Left lobe of liver (tissue), 2 donors: ENCODE measurements around the gene CRYBA2. TPM values are rescaled to one million over a fixed set of nuclear protein-coding genes. Genes with fewer than 3 reads are reported as not detected.

Experiments used
- ATAC-seq: fragments of 200-7000 bp; cut with Tn5 transposase; one replicate; pipeline ENCODE4 v1.9.1; 2020; ENCODE audit warnings: mild to moderate bottlenecking, moderate library complexity
- DNase-seq: peaks from one replicate; pipeline ENCODE4 v3.0.0-alpha.2; 2020; ENCODE audit warnings: low spot score
- total RNA-seq: library from RNA; stranded (reverse); gene quantifications from one replicate; pipeline ENCODE4 v1.2.1, GENCODE V29; 2021
- donor health status: DM: no; HTN: no; CAD: no; lungs with moderate emphysema.
- donor health status: DM: no; HTN: yes; CAD: no.

The CRYBA2 gene
- total RNA-seq, 1 donor from 2014 or later, result not detected

DNA sequence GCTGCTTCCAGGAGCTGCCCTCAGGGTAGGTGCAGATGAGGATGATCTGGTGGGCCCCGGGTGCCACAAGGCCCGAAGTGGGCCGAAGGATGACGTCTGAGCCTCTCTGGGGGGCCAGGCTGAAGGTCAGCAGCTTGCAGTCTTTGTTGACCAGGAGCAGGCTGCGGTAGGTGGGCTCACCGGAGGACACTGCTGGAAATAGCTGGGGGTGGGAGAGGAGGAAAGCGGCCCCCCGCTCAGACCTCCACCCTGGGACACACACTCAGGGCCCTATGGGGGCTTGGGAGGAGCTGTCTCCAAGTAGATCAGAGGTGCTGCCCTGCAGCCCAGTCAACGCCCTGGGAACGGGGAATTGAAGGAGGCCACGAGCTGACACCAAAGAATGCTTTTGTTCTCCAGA, 30.8 kb upstream of the CRYBA2 start:
- ATAC-seq (no peak), DNase-seq (no peak)

DNA sequence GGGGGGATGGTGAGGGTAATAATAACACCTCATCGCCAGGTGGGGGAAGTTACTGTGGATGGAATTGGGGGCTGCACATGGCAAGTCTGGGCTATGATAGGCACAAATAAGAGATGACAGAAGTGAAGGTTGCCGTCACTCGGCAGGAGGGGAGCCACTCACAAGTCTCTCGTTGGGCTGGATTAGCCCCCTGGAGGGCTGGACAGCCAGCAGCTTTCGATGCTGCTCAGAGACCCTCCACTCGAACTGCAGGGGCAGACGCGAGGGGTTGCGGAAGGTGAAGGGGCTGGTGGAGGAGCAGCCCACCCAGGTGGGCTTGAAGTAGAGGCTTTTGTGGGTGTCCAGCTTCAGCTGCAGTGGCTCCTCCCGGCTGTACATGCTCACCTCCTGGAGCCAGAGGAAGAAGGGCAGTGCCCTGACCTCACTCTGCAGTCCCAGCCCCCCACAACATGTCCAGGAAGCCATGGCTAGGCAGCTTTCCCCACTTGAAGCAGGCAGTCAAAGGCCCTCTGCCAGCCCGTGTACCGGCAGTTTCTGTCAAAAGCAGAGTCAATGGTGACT, 29.9 kb upstream of the CRYBA2 start:
- DNase-seq (no peak), ATAC-seq (no peak)

DNA sequence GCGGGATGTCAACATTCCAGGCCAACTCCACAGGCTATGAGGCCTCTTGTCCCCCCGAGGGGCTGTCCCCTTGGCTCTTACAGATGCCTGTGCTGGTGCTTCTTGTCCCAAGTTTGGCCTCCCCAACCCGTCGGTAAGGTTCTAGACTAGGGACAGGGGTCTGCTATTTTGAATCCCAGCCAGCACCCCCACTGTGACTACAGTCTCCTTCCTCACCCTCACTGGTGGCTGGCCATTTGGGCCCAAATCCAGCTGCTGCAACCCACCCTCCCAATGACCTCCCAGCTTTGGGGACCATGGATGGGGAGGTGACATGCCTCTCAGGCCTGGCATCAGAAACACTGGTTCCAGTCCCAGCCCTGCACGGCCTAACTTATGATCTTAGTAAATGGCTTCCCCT, 29.4 kb upstream of the CRYBA2 start:
- ATAC-seq (no peak), DNase-seq (no peak)

DNA sequence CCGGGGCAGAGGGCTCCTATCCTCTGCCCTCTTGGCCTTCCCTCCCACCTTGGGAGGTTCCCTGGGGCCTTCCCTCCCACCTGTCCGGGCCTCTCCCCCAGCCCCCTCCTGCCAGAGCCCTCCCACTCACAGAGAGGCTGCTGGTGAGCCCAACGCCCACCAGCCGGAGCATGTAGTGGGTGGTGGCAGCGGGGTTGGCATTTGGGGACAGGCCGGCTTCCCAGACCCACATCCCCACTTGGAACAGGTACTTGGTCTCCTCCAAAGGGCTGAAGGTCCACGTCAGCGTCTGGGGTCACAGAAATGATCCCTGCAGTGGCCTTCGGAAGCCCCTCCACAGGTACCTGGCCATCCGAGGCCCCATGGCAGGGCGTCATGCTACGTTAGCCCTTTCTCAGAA, 28.8 kb upstream of the CRYBA2 start:
- DNase-seq, result no peak
- ATAC-seq, result no peak

DNA sequence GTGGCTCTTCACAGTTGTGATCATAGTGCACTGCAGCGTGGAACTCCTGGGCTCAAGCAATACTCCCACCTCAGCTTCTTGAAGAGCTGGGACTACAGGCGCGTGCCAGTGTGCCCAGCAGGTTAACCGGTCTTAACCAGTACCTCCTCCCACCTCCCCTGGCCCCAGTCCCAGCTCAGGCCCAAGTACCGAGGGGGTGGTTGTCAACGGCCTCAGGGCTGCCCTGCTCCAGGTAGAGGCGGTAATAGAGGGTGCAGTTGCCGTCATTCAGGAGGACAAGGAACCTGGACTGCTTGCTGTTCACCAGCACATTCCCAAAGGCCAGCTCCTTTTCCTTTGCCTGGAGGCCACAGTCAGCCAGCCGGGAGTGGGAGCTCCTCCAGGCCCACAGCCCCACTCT, 28.4 kb upstream of the CRYBA2 start:
- ATAC-seq (no peak), DNase-seq (no peak)

DNA sequence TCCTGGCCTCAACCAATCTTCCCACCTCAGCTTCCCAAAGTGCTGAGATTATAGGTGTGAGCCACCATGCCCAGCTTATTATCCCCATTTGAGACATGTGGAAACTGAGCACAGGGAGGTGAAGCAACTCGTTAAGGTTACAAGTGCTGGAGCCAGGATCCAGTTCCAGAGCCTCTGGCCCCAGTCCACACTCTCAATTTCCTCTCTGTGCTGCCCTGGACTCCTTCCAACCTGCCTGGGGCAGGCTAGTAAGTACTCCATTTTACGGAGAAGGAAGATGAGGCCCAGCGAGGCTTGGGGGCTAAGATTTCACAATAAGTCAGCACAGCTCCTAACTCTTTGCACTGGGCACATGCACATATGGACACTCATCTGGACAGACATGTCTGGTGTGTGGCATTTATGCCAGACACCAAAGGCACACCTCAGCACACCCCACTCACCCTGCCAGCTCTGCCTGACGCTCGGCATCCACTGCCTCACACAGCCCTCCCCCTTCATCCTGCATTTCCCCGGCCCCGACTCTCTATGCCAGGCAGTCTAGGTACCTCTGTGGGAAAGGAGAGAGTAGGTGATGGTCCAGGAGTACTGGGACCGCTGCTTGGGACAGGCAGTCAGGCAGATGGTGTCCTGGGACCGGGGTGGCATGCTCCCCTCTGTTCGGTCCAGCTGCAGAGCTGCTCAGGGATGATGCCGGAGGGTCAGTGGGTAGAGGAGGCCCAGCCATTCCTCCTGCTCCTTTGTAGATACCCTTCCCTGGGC, 27.6 kb upstream of the CRYBA2 start:
- no peak for ATAC-seq
- no peak for DNase-seq

DNA sequence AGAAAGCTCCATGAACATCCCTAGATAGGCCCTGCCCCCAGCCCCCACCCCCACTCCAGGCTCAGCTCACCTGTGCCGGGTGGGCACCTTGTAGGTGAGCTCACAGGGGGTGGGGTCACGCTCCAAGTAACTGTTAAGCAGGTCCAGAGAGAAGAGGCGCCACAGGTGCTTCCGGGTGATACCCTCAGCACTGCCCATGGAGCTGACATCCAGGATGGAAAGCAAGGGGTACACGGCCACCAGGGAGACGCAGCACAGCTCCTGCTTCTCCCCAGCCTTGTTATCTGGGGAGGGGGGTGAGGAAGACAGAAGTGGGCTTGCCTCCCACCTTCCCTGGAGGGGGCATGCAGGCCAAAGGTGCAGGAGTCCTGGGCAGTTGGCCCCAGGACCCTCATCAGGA, 26.2 kb upstream of the CRYBA2 start:
- DNase-seq (no peak), ATAC-seq (no peak)

DNA sequence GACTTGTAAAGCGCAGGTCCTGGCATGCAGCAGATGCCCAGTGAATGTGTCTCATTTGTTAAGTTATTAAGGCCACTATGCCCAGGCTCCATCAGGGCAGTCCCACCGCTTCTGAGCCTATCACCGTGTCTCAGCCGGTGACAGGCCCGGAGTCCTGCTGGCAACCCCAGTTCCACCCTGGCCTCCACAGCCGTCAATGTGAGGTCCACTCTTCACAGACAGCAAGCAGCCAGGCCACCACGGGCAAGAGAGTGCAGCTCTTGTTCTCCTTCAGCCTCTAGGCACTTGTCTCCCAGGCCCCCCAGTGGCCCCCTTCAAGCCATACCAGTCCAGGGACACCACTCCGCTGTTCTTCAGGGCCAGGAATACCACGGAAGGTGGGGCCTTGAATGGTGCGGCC, 25.5 kb upstream of the CRYBA2 start:
- no peak for DNase-seq
- no peak for ATAC-seq

DNA sequence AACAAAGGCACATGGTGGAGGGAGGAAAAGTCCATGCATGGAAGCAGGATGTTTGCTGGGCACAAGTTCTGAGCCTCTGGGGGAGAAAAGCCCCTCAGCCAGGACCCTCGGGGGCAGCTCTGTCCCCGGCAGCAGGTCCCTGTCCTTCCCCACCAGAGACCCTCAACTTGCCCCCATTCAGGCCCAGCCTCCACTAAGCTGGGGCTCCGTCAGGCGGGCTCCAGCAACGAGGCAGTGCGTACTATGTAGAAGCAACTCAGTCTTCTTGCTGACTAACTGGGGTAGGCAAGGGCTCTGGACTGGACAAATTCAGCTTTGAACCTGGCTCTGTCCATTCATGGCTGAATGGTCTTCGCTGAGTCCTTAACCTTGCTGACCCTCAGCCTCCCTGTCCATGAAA, 25.1 kb upstream of the CRYBA2 start:
- ATAC-seq, result no peak
- no peak for DNase-seq

DNA sequence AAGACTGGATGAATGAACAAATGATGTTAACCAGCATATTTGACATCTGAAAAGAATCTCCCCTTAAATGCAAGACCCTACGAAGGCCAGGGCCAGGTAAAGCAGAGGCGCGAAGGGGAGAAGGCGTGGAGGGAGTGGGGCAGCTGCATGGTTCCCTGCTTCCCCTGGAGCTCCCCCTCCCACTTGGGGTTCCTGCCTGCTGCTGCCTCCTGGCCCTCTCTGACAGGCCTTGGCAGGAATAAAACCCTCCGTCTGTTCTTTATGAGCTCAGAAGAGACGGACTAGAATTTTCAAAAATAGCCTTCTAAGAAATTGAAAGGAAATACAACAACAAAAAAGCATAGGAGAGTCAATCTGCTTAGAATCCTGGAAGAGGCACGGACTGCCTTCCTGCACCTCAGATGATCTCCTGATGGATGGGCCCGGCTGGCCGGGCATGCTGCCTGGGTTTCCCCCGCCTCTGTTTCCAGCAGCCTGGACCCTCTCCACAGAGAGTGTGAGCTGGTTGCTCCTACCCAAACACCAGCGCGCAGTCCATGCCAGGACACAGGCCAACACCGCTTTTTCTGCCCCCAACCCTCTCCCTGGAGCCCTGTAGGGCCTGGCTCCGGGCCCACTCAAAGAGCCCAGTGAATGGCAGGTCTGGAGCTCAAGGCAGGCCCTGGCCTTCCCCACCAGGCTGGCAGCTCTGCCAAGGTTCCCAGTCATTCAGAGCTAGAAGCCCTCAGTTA, 24.1 kb upstream of the CRYBA2 start:
- ATAC-seq (no peak), DNase-seq (no peak)

DNA sequence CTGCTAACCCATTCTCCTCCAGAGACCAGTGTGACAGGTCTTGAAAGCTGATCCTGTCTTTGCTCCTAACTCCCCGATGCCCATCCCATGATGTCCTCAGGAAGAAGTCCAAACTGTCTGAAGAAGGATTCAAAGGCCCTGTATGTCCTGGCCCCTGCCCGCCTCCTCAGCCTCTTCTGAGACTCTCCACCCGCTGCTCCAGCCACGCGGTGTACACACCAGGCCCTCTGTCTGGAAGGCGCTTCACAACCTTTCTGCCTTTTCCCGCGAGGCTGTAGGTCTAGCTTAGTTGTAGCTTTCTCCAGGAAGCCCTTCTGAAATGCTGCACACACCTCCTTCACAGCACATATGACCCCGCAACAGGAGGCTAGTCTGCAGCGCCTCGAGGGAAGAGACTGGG, 23.5 kb upstream of the CRYBA2 start:
- DNase-seq (no peak), ATAC-seq (no peak)

DNA sequence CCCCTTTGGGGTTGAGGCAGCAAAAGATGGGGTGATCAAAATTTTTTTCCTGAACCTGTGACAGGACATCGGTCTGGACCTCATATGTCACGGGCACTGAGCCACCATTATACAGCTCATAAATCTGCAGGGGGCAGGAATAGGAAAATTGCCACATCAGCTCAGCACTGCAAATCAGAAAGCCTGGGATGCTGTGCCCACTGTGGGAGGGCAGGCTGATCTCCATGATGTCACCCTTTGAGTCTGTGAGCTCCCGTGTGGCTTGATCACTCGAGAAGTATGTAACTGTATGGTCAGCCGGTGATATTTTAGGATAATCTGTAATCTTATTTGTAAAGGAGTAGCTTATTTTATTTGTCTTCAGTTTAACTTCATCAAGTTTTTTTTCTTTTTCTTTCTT, 17.7 kb upstream of the CRYBA2 start:
- ATAC-seq (no peak), DNase-seq (no peak)

DNA sequence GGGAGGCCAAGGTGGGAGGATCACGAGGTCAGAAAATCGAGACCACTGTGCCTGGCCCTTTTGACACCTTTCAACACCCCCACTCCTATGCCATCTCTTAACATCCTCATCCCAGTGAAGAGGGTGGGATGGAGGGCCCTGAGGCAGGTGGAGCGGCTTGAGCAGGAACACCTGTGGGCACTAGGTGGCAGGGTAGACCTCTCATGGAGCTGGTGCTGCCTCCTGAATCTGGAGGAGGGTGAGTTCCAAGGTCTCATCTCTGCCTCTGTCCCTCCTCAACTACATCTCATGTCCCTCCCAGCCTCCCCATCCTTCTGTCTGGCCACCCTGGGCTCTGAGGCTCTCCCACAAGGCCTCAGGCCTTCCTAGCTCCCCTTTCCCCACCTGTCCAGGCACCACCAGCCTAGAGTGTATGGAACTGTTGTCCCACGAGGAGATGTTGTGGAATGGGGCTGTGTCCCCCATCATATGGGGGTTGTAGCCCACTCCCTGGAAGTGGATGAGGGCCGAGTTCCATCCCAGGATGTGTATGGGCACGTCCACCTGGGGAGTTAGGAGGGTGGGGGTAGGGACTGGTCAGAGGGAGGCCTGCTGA, 17.0 kb upstream of the CRYBA2 start:
- ATAC-seq, result peak; percentile 94
- DNase-seq, result no peak

DNA sequence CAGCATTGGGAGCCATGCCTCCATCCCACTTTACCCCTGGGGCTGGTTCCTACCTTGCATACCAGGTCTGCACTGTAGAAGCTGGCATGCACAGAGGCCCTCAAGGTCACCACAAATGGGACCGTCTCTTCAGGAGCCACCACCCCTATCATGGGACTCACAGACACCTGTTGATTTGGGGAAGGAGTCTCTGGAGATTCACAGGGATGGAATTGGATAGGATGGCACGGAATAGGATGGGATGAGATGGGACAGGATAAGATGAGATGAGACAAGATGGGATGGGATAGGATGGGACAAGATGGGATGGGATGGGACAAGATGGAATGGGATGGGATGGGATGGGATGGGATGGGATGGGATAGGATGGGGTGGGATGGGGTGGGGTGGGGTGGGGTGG, 16.1 kb upstream of the CRYBA2 start:
- no peak for DNase-seq
- no peak for ATAC-seq

DNA sequence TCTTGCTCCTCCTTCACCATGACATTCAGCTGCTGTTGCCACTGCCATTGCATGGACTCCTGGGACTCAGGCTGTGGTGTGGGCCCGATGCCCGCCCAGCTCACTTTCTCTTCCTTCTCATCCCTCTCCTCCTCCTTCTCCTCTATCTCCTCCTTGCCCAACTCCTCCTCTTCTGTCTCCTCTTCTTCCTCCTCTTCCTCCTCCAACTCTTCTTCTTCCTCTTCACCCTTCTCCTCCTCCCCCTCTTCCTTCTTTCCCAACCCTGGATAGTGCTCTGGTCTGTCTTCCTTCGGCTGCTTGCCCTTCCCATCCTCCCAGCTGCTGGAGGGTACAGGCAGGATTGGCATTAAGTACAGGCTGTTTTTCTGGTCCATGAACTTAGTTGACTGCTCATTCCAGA, 10.8 kb upstream of the CRYBA2 start:
- no peak for ATAC-seq
- DNase-seq, result no peak

DNA sequence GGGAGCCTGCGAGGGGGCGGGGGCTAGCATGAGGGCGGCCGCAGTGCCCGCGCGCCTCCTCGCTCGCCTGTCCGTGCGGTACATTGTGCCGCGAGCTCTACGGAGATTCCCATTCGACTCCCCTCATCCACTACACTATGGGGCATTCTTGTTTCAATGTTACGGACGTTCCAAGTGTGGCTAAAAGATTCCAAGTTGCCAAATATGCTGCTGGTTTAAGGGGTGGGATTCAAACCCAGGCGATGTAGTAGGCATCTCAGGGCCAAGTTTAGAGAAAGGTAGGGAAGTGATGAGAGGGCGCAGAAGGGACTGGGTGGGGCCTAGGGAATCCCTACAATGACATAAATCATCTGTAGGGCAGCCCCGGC, 10.0 kb upstream of the CRYBA2 start:
- DNase-seq (no peak), ATAC-seq (no peak)

DNA sequence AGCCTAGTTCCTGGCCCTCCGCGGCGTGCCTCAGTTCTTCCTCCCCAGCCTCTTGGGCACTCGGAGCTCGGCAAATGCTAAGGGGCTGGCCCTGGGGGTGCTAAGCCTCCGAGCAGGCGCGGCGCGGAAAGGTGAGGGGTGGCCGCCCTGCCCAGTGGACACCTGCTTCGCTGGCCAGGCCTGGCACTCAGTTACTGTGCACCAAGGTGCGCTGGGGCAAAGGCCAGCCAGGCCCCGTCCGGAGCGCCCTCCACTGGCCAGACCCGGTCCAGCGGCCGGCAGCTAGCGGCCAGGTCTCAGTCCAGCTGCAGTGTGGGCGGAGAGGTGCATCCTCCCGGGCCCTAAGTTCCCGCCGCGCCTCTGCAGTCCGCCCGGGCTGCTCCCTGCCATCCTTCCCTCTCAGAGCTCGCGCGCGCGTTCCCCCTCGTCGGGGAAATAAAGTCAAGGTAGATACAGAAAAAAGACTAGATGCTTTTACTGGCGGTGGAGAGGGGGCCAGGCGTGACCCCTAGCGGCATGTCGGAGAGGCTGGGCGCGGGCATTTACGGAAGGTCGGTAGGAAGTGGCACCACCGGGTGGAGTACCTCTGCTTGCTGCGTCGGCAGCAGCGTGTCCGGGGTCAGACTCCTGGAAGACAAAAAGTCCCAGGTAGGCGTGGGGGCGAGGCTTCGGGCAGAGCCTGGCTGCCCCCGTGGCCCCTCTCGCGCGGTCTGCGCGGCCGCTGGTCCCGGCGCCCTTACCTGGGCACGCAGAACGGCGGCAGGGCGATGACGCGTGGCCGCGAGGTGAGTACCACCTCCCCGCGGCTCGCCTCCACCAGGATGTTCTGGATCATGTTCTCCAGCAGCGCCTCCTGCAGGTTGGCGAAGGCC, 9.4 kb upstream of the CRYBA2 start:
- DNase-seq (peak; percentile 94), ATAC-seq (peak; percentile 86)

DNA sequence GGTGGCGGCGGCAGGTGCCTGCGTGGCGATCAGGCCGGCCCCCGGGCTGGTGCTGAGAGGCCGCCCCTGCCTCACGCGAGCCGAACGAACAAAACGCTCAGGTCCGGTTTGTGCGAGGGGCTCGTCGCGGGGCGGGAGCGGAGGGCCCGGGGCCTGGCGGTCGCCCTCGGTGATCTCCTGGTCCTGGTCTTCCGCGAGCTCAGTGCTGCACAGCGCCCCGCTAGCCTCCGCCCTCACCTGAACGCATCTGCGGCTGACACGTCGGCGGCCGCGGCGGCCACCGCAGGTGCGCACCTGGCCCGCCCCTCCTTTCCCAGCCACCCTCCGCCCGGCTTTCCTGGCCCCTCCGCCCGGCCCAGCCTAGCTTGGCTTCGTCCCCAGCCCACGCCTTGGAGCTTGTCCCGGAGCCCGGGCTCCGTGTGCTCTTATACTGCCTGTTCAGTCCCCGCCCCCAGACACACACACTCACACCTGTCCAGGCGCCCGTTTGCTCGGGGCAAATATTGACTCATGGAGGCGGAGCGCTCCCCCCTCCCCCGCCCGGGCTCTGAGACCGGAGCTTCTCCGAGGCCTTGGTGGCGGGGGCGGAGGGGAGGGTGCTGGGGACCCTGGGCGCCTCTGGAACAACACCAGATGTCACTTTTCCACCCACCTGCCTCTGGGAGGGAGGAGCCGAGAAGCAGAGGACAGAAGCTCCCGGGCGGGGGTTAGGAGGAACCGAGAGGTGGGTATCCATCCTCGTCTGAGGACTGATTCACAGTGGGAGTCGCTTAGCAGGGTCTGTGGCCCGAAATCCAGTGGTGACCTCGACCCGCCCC, 8.6 kb upstream of the CRYBA2 start:
- peak; percentile 82 for ATAC-seq

DNA sequence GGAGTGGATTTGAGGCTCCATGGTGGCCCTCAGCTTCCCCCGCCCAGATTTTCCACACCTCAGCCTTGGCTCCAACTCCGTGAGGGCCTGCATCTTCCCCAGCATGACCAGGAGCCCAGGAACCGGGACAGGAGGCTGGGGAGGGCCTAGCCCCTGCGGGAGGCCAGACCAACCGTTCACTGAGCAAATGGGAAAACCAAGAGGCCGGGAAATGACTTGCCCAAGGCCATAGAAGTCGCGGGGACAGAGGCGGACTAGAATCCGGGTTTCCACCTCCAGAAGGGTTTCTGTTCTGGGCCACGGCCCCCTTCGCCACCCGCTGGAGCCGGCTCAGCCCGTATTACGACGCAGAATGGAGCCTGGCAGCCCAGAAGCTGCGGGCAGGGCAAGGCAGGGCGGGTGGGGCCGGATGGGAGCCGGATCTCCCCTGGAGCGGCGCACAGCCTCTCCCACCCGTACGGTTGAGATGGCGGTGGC, 7.9 kb upstream of the CRYBA2 start:
- no peak for ATAC-seq

More for the DNA sequence above, 8.6 kb upstream of the CRYBA2 start:
- peak; percentile 98 for DNase-seq

DNA sequence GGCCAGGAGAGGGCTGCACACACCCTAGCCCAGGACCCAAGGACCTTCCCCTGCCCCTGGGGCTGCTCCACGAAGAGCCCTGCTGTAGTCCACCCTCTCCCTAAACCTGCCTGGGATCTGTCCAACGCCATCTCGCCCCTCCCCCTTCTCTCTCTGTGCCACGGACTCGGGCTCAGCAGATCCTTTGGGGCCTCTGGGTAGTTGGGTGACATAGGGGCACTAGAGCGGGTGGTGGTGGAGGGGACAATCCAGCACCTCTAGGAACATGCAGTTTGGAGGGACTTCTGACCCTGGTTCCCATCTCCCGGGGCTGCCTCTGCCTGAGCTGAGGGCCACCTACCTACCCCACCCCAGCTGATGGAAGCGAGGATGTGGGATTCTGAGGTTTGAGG, 7.3 kb upstream of the CRYBA2 start:
- DNase-seq, result no peak

More for the DNA sequence above, 7.9 kb upstream of the CRYBA2 start:
- DNase-seq, result no peak

More for the DNA sequence above, 7.3 kb upstream of the CRYBA2 start:
- ATAC-seq, result no peak
